ENCODE measurements around the gene PTGER1. TPM values are rescaled to one million over a fixed set of nuclear protein-coding genes. Genes with fewer than 3 reads are reported as not detected.
A peak's percentile ranks its signal among the peaks of the same experiment; 100 is the strongest.

The PTGER1 gene
- total and polyA plus RNA-seq, 2 of the 13 experiments (the other 11 are each of a cell fraction or from before 2014, with no cell fraction given), result 0.13 TPM; not detected in 1

- DNase-seq (ENCODE audit: low spot score) (no peak), FAIRE-seq (no peak), ATAC-seq (no peak)
- Histone ChIP-seq H3K79me2 (ENCODE audit: insufficient read depth, low read length) (peaks cover 4% of the 10 kb centered on the region), H3K27ac (ENCODE audit: extremely low read length, insufficient read depth, low read length) (no peak overlapping the region), H3K9me3 (ENCODE audit: low read length) (no peaks in the 10 kb centered on the region), H2AFZ (ENCODE audit: low read length) (no peak overlapping the region), H4K20me1 (ENCODE audit: insufficient read depth, low read length) (no peaks in the 10 kb centered on the region), H3K9ac (ENCODE audit: insufficient read depth, low read depth, low read length) (no peak overlapping the region), H3K27me3 (ENCODE audit: control insufficient read depth in 1 of 2, insufficient read depth in 2 of 2, low read length in 2 of 2) (no peaks in the 10 kb centered on the region), H3K36me3 (replicated peaks in 1 of 2; ENCODE audit: control insufficient read depth in 1 of 2, insufficient read depth in 2 of 2, low read length in 2 of 2) (peaks cover 16 to 35% of the 10 kb centered on the region in 2 experiments), H3K4me1 (ENCODE audit: insufficient read depth, low read length) (peaks cover 17% of the 10 kb centered on the region), H3K4me2 (ENCODE audit: low read depth, low read length) (no peak overlapping the region), H3K4me3 (replicated peaks in 1 of 3; ENCODE audit: insufficient read depth in 1 of 3, low read depth in 2 of 3, low read length in 3 of 3) (no peak overlapping the region)
- WGBS (ENCODE audit: low lambda C conversion rate), result 91% methylated on average over 10 of the region's 34 CpGs
- POLR2A ChIA-PET, result no interaction called here
- TF ChIP-seq HOXA7 (CRISPR knock-in tag; IDR thresholded peaks at IDR 0.05), result no peak
- intact Hi-C loops (cut with micrococcal nuclease; ENCODE audit: unreplicated experiment), result no loop called here
- CTCF ChIA-PET (ENCODE audit: low intra/inter-chr PET ratio, low total read pairs), result no interaction called here
- BruUV-seq (replicated peaks), result no TSS peak
- in situ Hi-C loops (cut with HindIII; ENCODE audit: extremely low pct_ligation_motif_present, low pct_unique_long_range_greater_than_20kb), result no loop called here
These were observed 33.9 kb downstream of the PTGER1 start for GRCh38 chr19:14441041-14441938.

- DNase-seq (ENCODE audit: low spot score) (no peak), ATAC-seq (no peak), FAIRE-seq (no peak)
- Histone ChIP-seq H3K27me3 (ENCODE audit: control insufficient read depth in 1 of 2, insufficient read depth in 2 of 2, low read length in 2 of 2) (no peaks in the 10 kb centered on the region), H3K27ac (ENCODE audit: extremely low read length, insufficient read depth, low read length) (no peak overlapping the region), H2AFZ (ENCODE audit: low read length) (no peak overlapping the region), H3K79me2 (ENCODE audit: insufficient read depth, low read length) (peaks cover 7% of the 10 kb centered on the region), H3K9ac (ENCODE audit: insufficient read depth, low read depth, low read length) (no peak overlapping the region), H3K9me3 (ENCODE audit: low read length) (no peaks in the 10 kb centered on the region), H3K36me3 (replicated peaks in 1 of 2; ENCODE audit: control insufficient read depth in 1 of 2, insufficient read depth in 2 of 2, low read length in 2 of 2) (peaks cover 14 to 28% of the 10 kb centered on the region in 2 experiments), H3K4me3 (replicated peaks in 1 of 3; ENCODE audit: insufficient read depth in 1 of 3, low read depth in 2 of 3, low read length in 3 of 3) (no peak overlapping the region), H4K20me1 (ENCODE audit: insufficient read depth, low read length) (peaks cover 2% of the 10 kb centered on the region; the same call in 1 of the 2 replicates), H3K4me2 (ENCODE audit: low read depth, low read length) (no peak overlapping the region), H3K4me1 (ENCODE audit: insufficient read depth, low read length) (peaks cover 20% of the 10 kb centered on the region)
- no peak; the same call in 1 of the 2 replicates for TF ChIP-seq GABPA (IDR thresholded peaks at IDR 0.05; ENCODE audit: low read depth, low read length)
- peak; percentile 62 for TF ChIP-seq GABPA (CRISPR knock-in tag; IDR thresholded peaks at IDR 0.05; ENCODE audit: low read depth)
- TF ChIP-seq ETV5 (CRISPR knock-in tag; IDR thresholded peaks at IDR 0.05; ENCODE audit: borderline replicate concordance), result peak; percentile 11; the same call in 1 of the 2 replicates
- TF ChIP-seq, protein P1, sequence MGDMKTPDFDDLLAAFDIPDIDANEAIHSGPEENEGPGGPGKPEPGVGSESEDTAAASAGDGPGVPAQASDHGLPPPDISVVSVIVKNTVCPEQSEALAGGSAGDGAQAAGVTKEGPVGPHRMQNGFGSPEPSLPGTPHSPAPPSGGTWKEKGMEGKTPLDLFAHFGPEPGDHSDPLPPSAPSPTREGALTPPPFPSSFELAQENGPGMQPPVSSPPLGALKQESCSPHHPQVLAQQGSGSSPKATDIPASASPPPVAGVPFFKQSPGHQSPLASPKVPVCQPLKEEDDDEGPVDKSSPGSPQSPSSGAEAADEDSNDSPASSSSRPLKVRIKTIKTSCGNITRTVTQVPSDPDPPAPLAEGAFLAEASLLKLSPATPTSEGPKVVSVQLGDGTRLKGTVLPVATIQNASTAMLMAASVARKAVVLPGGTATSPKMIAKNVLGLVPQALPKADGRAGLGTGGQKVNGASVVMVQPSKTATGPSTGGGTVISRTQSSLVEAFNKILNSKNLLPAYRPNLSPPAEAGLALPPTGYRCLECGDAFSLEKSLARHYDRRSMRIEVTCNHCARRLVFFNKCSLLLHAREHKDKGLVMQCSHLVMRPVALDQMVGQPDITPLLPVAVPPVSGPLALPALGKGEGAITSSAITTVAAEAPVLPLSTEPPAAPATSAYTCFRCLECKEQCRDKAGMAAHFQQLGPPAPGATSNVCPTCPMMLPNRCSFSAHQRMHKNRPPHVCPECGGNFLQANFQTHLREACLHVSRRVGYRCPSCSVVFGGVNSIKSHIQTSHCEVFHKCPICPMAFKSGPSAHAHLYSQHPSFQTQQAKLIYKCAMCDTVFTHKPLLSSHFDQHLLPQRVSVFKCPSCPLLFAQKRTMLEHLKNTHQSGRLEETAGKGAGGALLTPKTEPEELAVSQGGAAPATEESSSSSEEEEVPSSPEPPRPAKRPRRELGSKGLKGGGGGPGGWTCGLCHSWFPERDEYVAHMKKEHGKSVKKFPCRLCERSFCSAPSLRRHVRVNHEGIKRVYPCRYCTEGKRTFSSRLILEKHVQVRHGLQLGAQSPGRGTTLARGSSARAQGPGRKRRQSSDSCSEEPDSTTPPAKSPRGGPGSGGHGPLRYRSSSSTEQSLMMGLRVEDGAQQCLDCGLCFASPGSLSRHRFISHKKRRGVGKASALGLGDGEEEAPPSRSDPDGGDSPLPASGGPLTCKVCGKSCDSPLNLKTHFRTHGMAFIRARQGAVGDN (CRISPR knock-in tag; IDR thresholded peaks at IDR 0.05), result peak; percentile 18; the same call in 1 of the 2 replicates
- no peak for TF ChIP-seq RARG (CRISPR knock-in tag; IDR thresholded peaks at IDR 0.05; ENCODE audit: low read depth)
- TF ChIP-seq DPF2 (CRISPR knock-in tag; IDR thresholded peaks at IDR 0.05; ENCODE audit: borderline replicate concordance, low read depth), result no peak
- intact Hi-C loops (cut with micrococcal nuclease; ENCODE audit: unreplicated experiment), result no loop called here
- WGBS (ENCODE audit: low lambda C conversion rate), result 76% methylated on average over 9 of the region's 9 CpGs
- ChIA-PET CTCF (ENCODE audit: low intra/inter-chr PET ratio, low total read pairs) (no interaction called here), POLR2A (no interaction called here)
- in situ Hi-C loops (cut with HindIII; ENCODE audit: extremely low pct_ligation_motif_present, low pct_unique_long_range_greater_than_20kb), result no loop called here
- BruUV-seq (replicated peaks), result no TSS peak
These were observed 35.1 kb downstream of the PTGER1 start for GRCh38 chr19:14440049-14440448.
